HG03432 (cell line): ENCODE measurements around the gene MYO5C.
"Not testable (repeated sequence)": the region's sequence is repeated elsewhere in the genome, so short reads cannot be mapped to it uniquely, and the experiment has no call there.

Experiments
- ATAC-seq: cut with Tn5 transposase; IDR thresholded peaks from one replicate; pipeline ENCODE4 v1.9.1; 2021; ENCODE audit warnings: mild to moderate bottlenecking, moderate library complexity; ENCODE audit not compliant: unreplicated experiment

The MYO5C gene

DNA sequence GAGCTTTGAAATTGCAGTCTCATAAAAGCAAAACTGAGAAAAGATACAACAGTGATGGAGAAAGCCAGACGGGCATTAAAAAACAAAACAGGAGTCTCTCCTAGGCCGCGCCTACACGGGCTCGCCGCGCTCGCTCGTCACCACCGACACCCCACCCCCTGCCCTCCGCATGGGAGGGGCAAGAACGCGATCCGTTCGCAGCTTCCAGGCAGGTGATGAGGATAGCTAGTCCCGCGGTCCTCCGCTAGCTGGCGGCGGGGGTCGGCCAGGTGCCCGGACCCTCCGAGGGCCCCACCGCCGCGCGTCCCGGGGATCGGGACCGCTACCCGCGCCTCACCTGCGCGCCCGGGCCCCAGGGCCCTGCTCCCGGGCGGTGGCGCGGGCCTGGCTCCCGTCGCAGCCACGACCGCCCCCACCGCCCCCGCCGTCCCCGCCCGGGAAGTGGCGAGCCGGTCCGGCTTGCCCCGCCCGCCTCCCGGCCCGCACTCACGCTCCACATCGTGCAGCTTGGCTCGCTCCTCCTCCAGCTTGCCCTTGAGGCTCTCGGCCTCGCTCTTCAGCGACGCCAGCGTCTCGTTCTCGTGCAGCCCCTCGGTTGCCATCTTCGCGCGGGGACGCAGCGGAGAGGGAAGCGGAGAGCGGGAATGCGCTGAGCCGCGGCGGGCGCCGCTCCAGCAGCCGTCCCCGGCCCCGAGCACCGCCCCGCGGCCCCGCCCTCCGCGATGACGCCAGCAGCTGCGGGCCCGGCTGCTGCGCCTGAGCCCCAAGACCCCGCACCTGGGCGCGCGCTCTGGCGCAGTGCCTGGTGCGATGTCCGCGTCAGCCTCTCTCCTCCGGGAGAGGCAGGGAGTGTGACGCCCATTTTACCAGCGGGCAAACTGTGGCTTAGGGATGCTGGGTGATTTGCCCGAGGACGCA lies 116.1 kb downstream of the MYO5C start:
- ATAC-seq: peak; percentile 89

DNA sequence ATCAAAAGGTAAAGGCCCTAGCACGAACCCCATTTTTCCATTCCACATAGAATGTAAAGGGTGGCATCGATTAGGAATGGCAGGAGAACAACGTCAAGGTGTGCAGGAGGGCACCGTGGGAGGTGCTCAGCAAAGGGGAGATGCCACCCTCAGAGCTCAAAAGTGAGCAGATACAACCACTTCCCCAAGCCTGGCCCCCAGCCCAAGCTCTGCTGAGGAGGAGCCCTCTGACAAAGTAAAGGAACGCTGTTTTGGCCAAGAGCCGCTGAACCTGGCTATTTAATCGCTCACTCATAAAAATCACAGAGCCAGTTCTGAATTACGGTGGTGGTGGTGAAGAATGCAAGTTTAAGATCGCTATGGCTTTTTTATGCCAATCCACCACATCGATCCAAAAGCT lies 116.8 kb downstream of the MYO5C start:
- ATAC-seq: no peak

DNA sequence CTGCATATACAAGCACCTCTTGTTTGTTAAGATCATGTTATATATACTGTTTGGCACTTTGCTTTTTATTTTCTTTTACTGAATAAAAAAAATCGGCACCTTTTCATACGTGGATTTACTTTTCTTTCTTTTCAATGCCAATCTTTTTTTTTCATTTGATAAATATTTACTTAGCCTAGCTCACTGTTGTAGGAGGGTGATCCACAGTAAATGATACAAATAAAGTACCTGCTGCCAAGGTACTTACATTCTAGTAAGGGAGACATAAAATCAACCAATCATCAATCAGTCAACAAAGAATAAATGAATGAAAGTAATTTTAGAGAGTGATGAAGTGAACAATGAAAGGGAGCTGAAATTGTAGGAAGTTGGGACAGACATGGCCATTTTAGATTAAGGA lies 122.7 kb downstream of the MYO5C start:
- no peak for ATAC-seq

DNA sequence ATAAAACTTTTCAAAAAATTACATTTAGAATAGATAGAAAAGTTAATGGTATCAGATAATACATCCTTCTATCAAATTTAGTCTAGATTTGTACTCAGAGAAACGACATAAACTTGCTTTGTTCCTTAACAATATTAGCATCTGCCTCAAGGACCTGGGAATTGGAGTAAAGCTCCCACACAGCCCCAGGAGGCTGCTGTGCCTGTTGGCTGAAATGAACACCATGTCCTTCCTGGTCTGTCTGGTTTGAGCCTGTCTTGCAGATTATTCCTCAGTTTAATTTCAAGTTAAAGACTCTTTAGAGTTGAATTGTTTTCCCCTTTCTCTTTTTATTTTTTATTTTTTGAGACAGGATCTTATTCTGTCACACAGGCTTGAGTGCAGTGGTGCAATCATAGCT lies 123.8 kb downstream of the MYO5C start:
- no peak for ATAC-seq

DNA sequence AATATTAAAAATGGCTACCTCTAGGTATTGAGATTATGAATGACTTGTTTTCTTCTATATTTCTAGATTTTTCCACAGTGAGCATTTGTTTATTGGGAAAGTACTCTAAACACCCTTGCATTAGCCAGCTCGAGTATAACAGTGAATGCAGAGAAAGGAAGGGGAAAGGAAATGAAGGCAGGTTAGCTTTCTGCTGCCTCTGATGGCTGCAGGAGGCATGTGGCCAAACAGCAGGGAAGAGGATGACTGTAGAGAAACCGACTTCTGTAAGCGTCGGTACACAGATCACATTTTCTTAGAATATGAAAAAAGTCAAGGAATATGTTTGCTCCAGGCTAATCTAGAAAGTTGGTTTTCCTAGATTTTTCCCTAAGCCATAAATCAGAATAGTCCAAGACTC lies 124.2 kb downstream of the MYO5C start:
- no peak for ATAC-seq

DNA sequence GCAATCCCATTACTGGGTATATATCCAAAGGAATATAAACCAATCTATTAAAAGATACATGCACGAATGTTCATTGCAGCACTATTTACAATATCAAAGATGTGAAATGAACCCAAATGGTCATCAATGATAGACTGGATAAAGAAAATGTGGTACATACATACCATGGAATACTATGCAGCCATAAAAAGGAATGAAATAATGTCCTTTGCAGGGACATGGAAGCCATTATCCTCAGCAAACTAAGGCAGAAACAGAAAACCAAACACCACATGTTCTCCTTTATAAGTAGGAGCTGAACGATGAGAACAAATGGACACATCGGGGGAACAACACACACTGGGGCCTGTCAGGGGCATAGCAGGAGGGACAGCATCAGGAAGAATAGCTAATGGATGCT lies 125.4 kb downstream of the MYO5C start:
- ATAC-seq: not testable (repeated sequence)

DNA sequence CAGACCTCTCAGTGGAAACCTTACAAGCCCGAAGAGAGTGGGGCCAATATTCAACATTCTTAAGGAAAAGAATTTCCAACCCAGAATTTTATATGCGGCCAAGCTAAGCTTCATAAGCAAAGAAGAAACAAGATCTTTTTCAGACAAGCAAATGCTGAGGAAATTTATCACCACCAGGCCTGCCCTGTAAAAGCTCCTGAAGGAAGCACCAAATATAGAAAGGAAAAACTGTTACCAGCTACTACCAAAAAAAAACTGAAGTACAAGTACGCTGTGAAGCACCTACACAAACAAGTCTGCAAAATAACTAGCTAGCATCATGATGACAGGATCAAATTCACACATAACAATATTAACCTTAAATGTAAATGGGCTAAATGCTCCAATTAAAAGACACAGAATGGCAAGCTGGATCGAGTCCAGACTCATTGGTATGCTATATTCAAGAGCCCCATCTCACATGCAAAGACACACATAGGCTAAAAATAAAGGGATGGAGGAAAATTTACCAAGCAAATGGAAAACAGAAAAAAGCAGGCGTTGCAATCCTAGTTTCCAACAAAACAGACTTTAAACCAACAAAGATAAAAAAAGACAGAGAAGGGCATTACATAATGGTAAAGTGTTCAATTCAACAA lies 130.0 kb downstream of the MYO5C start:
- ATAC-seq: not testable (repeated sequence)

DNA sequence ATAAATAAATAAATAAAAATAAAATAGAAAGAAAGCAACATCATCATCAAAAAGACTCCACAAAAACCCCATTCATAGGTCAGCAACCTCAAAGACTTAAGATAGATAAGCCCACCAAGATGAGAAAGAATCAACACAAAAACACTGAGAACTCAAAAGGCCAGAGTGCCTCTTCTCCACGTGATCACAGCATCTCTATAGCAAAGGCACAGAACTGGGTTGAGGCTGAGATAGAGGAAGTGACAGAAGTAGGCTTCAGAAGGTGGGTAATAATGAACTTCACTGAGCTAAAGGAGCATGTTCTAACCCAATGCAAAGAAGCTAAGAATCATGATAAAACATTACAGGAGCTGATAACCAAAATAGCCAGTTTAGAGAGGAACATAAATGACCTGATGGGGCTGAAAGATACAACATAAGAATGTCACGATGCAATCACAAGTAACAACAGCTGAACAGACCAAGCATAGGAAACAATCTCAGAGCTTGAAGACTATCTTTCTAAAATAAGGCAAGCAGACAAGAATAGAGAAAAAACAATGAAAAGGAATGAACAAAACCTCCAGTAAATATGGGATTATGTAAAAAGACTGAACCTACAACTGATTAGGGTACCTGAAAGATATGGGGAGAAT lies 130.9 kb downstream of the MYO5C start:
- ATAC-seq: no peak

DNA sequence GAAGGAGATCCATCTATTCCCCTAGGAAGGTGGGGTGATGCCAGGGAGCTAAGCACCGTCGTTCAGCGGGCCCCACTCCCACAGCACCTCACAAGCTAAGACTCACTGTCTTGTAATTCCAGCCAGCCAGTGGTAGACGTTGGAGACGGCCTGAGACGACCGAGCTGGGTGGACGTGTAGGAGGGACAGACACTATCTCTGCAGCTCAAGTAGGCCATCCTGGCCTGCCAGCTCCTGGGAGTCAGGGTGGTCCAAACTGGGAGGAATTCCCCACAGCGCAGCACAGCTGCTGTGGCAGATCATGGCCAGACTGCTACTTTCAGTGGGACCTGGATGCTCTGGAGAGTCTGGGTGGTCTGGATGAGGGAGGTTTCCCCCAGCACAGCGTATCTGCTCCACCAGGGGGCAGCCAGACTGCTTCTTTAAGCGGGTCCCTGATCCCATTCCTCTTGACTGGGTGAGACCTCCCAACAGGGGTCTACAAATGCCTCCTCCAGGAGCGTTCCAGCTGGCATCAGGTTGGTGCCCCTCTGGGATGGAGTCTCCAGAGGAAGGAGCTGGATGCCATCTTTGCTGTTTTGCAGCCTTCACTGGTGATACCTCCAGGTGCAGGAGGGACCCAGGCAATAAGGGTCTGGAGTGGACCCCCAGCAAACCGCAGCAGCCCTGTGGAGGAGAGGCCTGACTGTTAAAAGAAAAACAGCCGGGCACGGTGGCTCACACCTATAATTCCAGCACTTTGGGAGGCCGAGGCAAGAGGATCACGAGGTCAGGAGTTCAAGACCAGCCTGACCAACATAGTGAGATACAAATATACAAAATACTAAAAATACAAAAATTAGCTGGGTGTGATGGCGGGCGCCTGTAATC lies 132.0 kb downstream of the MYO5C start:
- ATAC-seq: no peak

DNA sequence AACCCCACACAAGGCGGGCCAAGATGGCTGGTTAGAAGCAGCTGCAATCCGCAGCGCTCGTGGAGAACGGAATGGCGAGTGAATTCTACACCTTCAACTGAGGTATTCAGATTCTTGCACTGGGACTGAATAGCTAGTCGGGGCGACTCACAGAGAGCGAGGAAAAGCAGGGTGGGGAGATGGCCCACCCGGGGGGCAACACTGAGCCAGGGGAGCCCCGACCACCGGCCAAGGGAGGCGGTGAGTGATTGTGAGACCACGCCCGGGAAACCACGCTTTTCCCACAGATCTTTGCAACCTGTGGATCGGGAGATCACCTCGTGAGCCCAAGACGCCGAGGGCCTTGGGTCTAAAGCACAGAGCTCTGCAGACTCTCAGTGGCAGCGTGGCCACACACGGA lies 132.7 kb downstream of the MYO5C start:
- ATAC-seq: no peak

DNA sequence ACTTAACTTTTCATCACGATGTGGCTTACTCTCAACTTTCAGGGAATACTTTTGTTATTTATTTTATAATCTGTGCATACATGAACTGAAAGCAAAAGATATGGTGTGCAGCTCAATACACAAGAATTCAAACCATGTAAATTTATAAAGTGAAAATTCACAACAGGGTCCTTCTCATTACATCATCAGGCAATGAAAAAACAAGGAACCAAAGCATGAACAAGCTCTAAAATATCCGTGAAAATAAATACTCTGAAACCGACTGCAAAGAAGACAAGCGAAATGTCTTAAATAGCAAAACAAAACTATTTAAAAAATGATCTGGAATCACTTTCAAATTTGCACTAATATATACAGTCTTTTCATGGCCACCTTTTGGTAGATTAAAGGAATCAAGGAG lies 133.3 kb downstream of the MYO5C start:
- ATAC-seq: no peak

DNA sequence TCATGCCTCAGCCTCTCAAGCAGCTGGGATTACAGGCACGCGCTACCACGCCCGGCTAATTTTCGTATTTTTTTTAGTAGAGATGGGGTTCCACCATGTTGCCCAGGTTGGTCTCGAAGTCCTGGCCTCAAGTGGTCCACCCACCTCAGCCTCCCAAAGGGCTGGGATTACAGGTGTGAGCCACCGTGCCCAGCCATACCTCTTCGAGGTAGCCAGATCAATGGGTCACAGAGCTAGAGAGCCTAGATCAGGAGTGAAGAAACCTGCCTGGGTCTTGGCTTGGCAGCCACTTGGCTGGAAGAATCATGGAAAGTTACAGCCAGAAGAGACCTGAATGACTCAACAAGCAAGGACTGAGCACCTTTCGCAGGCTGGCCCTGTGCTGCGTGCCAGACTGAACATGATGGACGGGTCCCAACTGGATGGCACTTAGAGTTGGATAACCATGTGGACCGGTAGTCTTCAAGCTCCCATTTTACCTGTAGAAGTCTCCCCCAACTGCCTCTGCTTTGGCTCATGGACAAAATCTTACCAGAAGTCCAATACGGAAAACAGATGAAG lies 134.1 kb downstream of the MYO5C start:
- ATAC-seq: no peak

DNA sequence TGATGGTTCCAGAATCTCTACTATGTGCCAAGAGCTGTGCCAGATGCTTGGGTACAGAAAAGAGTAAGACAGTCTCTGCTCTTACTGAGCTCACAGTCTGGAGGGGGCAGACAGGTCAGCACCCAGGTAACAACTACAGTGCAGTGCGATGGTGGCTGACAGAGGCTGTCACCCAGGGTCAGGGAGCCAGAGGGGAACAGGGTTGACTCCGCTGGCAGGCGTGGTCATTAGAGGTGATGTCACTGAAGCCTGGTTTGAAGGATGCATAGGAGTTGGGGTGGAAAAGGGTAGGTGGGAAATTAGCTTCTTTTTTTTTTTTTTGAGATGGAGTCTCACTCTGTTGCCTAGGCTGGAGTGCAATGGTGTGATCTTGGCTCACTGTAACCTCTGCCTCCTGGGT lies 136.0 kb downstream of the MYO5C start:
- ATAC-seq: no peak

DNA sequence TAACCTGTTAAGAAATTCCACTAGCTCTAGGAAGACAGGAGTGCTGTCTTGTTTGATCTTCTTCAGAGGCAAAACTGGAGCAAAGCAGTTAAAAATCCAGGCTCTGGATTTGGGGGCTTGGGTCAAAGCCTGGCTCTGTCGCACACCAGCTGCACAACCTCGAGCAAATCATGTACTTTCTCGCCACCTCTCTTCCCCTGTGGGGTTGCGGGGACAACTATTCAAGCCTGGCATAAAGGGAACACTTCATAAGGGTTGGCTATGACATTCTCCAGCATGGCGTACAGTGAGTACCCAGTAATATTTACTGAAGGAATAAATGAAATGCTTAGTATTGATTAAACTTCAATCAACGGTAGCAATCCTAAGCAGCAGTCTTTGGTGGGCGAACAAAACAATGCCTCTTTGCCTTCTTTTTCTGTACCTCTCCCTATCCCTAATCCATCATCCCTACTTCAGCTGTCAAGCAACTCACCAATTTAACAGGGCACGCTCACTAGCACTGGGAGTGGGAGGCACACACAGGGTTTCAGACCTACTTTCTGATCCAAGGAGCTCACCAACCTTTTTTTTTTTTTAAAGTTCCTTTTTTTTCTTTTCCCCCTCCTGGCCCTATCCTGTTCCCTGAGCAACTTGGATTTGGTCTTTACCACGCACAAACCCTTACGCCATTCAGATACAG lies 137.4 kb downstream of the MYO5C start:
- no peak for ATAC-seq

DNA sequence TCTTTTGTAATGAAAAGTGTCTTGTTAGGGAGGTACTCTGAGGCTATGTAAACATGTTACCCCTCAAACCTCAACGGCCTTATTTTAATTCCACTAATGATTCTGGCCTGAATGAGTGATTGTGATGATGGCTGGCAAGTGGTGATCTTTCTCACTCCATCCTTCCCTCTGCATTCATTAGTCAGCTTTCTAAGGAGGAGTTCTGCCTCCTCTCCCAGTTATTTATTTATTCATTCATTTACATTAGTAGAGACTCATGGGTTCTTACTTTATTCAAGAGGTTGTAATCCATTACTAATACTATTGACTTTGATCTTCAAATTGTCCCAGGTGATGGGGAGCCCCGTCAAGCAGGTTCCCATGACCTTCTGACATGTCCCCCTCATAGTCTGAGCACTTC lies 139.7 kb downstream of the MYO5C start:
- no peak for ATAC-seq

DNA sequence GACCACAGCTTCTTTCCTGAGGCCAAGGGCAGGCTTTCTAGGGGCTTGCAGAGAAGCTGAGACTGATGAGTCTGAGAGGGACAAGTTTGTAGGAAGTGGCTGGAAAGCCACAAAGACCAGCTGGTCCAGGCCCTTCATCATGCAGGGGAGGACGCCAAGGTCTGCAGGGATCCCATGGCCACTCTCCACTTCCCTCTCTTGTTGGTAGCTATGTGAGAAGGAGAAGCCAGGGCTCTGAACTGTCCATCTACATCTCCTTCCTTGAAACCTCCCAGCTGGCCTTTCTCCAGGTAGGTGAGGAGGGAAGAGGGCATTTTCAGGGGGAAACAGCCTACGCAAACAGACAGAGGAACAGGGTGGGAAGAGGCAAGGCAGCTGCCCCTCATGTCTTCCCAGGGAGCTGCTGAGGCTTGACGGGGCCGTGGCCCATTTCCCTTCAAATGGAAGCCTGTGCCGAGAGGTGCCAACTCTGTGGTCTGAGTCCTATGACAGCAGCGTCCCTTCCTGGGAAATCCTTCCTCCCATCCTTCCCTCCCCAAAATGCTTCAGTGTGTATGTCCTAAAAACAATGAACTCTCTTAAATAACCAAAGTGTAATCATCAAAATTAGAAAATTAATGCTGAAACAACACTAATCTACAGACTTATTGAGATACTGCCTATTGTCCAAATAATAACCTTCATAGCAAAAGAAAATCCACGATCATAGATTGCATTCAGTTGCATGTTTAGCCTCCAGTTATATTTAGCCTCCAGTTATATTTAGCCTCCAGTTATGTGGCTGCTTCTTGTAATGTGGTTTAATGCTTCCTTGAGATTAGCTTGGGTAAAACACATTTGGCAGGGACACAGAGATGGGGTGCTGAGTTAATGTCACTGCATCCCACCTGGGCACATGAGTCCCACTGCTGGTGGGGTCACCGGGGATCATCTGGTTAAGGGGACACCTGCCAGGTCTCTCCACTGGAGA lies 140.4 kb downstream of the MYO5C start:
- no peak for ATAC-seq

DNA sequence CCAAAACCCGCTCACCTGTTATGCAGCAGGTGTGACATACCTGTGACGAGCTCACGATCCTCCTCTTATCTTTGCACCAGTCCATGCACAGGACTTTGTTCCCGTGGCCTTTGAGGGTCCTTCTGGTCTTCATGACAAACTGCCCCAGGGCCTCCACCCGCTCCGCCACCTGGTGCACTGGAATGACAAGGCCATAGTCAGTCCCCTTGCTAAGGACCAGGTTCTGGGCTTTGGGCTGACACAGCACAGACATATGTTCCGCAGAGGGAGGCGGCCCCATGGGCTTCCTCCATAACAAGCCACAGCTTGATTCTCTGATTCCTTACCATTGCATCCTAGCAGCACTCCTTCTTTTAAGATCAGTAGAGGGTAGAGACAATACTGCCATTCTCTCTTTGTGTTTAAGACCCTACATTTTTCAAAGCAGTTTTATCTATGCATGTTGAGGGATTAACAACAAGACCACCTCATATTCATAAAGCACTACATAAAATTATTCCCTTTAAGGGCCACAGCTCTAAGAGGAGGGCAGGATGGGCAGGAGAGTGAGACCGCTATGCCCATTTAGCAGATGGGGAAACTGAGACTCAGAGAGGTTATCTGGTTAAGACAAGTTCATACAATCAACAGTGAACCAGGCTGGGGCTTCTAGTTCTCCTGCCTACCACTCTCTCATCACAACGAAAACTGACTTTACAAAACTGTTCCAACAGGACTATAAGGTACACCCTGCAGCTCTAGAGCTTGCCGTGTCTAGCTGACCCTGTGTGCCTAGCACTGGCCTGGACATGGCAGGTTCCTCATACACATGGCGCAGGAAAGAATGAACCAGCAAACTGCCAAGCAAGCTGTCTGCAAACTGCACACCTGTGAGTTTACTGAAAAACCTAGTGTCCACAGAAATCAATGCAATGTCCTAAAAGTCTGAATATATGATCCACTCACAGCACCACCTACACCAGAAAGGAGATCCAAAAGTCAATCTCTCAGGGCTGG lies 141.4 kb downstream of the MYO5C start:
- ATAC-seq: no peak

DNA sequence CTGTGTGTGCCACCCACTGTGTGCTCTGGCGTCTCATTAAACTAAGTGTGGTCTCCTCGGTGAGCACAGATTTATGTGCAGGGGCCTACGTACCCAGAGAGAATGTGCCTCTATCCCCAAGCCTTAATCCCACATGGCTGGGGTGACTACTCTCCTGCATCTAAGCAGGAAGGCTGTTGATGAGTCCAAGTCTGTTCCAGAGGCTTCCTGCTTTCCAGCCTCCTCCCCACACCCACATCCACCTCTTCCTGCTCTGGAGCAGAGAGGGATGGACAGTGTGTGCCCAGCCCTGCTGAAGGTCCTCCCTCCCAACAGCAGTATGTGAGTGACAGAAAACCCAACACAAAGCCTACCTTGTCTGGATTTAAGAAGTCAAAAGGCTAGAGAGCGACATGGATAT lies 144.3 kb downstream of the MYO5C start:
- no peak for ATAC-seq
